Inferior parietal cortex (tissue), 1 donor: Measurements from ENCODE around the gene GUCA2B.

Source experiments
- DNase-seq: peaks from one replicate; pipeline ENCODE4 v3.0.0-alpha.2; 2016; ENCODE audit errors: extremely low spot score

Gene GUCA2B

GRCh38 chr1:42142894-42143675 is 10.1 kb upstream of the GUCA2B start:
- no peak for DNase-seq

DNA sequence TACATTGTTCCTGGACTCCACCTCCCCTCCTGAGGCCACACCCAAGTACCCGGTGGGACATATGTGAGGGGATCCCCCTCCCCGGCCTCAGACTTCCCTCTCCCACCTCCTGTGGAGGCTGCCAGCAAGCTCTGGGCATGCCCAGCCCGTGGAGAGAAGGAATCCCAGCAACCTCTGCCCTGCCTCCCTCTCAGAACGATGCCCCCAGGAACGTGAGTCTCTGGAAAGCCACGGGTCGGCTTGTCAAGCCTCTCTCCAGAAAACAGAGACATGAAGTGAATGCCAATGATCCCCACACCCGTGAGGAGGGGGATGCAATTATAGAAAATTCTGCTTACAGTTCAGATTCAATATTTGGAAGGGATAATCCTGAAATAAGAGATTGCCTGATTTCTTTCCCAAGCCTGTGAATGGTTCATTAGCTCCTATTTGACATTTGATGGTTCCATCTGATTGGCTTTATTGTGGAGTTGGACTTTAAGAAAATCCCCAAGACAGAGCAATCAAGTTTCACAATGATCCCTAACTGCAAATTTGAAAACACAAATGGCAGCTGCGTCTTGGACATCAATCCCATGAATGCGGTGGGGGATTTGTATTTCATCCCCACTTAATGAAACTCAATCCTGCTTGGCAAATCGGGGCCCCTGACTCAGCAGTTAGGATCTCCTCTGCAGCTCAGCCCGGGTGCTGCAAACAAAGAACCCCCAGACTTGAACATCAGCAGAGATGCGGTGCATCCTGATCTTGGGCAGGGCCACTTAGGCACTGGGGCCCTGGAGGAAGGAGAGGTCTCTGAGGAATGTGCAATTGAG is 9.1 kb upstream of the GUCA2B start:
- DNase-seq: no peak

GRCh38 chr1:42144711-42145388 is 8.4 kb upstream of the GUCA2B start:
- DNase-seq: no peak

- no peak for DNase-seq
These were observed 7.9 kb upstream of the GUCA2B start for GRCh38 chr1:42145389-42145716.

GRCh38 chr1:42145764-42146625 is 7.2 kb upstream of the GUCA2B start:
- DNase-seq: no peak

- peak; percentile 67 for DNase-seq
These were observed 6.4 kb upstream of the GUCA2B start for GRCh38 chr1:42146626-42147320.

DNA sequence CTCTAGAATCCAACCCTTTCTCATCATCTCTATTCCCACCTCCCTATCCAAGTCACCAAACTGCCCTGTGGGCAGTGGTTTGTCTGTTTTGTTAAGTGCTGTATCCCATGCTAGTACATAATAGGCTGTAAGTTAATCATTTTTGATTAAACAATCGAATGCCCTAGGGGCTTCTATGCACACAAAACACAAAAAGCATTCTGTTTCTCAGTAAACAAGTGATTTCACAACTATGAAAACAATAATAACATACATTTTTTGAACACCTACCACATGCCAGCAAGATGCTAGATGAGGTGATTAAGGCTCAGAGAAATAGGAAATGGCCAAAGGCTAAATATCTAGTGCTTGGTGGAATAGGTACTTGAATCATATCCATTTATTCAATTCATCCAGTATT is 5.0 kb upstream of the GUCA2B start:
- no peak for DNase-seq

DNA sequence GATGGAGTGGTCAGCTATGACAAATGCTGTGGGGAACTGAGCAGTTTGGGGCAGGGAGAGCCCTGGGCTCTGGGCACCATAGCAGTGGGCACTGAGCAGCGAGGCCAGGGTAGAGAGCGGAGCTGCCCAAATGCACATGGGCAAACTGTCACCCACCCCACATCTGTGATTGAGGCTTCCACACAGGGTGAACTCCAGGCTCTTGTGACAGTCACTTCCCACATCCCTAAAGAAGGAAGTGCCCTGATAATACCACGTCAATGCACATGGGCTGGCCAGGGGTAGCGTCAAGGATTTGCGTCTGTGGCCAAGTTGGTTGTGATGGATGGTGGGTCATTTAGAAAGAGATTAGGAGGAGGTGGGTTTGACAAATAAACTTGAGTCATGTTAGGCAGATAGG is 2.6 kb upstream of the GUCA2B start:
- DNase-seq: no peak

- no peak for DNase-seq
These were observed 1.1 kb upstream of the GUCA2B start for GRCh38 chr1:42152119-42152518.

DNA sequence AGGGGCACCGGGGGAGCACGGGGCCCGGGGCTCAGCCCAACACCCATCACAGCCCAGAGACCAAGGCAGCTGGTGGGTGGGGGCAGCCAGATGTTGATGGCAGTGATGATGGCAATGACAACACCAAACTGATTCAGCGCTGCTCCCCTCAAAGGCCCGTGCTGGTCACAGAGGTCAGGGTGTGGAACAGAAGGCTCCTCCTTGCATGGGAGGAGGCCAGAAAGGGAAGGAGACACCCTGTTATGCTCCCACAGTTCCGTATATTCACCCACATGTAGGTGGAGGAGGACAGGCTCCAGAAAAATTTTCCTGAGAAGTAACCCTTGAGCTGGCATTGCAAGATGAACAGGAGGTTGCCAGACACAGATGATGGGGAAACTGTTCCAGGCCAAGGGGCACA is 414 bp downstream of the GUCA2B start:
- no peak for DNase-seq

DNA sequence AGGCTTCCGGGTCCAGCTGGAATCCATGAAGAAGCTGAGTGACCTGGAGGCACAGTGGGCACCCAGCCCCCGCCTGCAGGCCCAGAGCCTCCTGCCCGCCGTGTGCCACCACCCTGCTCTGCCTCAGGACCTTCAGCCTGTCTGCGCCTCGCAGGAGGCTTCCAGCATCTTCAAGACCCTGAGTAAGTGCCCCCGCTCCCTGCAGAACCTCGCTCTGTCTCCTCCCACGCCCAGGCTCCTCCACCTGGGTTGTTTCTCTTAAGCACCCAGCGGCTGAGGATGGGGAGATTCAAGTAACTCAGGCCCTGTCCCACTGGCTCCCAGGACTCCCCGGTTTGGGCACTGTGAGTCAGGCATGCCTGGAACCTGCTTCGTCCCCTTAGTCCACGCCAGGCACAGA is 1.5 kb downstream of the GUCA2B start:
- no peak for DNase-seq

GRCh38 chr1:42155362-42155761 is 2.2 kb downstream of the GUCA2B start:
- no peak for DNase-seq

- DNase-seq: no peak
These were observed 4.5 kb downstream of the GUCA2B start for GRCh38 chr1:42157667-42158066.

GRCh38 chr1:42158189-42158588 is 5.0 kb downstream of the GUCA2B start:
- DNase-seq: no peak

DNA sequence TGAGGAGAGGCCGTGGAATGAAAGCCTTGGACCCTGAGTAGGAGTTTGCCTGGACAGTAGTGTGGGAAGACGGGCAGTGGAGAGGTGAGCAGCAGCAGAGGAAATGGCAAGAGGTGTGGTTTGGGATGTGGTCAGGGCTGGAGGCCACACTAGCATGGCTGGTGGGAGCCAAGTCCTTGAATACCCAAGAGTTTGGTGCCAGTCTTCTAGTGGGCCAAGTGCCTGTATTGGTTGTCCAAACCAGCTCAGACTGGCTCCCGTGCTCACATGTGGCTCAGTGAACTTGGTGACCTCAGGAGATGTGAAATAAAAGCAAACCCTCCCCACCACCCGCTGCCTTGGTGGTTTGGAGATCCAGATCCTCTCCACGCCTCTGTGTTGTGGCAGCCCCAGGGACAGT is 9.0 kb downstream of the GUCA2B start:
- no peak for DNase-seq

- no peak for DNase-seq
These were observed 9.9 kb downstream of the GUCA2B start for GRCh38 chr1:42163114-42163513.

GRCh38 chr1:42163536-42164503 is 10.6 kb downstream of the GUCA2B start:
- DNase-seq: no peak

GRCh38 chr1:42164551-42165420 is 11.6 kb downstream of the GUCA2B start, which contains the start of gene GUCA2A:
TSS of gene GUCA2A (minus strand) at chr1:42164745. CDS start at chr1:42164712, 33 bp downstream.
- DNase-seq: no peak
